Measurements from ENCODE around the gene KIF25.

Gene KIF25

DNA sequence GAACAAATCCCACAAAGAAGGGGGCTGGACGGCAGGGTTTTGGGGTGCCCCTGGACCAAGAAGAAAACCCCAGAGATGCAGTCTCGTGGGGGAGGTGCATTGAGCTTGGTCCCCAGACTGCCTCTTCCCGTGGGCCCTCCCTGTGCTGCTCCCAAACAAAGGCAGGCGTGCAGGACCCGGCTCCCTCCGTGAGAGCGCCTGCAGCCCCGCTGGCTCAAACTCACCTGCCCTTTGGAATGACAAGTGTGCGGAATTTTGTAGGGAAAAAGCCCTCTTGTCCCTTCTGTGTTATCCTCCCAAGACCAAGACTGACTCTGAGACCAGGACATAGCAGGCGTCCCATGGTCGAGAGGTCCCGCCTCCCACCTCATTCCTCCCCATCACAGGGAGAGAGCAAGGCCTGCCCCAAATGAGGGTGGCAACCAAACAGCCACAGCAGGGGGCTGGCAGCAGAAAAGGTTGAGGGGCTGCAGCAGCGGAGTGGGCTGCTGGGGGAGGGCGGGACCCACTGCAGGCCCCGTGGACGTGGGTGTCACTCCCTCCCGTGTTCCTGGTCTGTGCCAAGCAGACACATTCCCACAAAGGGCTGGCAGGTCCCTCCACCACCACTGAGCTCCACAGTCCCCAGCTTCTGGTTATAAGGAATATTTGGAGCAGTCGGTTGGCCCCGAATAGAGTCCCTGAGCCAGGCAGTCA lies 87.1 kb downstream of the KIF25 start:
- in situ Hi-C loops (cut with MboI; ENCODE audit: low sequenced_read_pairs), result no loop called here

DNA sequence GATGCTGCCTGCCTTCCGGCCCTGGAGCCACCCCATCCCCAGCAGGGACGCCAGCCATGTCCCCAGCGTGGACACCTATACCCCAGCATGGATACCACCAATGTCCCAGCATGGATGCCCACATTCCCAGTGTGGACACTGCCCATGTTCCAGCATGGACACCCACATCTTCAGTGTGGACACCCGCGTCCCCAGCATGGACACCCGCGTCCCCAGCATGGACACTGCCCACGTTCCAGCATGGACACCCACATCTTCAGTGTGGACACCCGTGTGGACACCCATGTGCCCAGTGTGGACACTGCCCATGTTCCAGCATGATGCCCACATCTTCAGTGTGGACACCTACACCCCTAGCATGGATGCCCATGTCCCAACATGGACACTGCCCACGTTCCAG lies 88.6 kb downstream of the KIF25 start:
- in situ Hi-C loops (cut with MboI; ENCODE audit: low sequenced_read_pairs), result no loop called here

DNA sequence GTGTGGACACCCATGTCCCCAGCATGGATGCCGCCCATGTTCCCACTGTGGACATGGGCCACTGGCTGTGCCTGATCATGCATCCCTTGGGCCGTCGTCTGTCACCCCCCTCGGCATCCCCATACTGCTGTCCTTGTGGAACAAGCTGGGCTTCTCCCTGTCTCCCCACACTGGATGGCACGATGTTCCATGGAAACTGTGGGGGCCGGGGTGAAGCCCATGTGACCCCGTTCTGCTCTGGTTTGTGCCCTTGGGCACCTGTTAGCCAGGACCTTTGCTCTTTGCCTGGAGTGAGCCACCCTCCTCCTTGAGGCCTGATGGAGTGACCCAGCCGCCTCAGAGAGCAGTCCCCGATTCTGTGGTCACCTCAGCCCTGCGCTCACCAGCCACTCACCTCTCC lies 89.1 kb downstream of the KIF25 start:
- in situ Hi-C loops (cut with MboI; ENCODE audit: low sequenced_read_pairs), result no loop called here

DNA sequence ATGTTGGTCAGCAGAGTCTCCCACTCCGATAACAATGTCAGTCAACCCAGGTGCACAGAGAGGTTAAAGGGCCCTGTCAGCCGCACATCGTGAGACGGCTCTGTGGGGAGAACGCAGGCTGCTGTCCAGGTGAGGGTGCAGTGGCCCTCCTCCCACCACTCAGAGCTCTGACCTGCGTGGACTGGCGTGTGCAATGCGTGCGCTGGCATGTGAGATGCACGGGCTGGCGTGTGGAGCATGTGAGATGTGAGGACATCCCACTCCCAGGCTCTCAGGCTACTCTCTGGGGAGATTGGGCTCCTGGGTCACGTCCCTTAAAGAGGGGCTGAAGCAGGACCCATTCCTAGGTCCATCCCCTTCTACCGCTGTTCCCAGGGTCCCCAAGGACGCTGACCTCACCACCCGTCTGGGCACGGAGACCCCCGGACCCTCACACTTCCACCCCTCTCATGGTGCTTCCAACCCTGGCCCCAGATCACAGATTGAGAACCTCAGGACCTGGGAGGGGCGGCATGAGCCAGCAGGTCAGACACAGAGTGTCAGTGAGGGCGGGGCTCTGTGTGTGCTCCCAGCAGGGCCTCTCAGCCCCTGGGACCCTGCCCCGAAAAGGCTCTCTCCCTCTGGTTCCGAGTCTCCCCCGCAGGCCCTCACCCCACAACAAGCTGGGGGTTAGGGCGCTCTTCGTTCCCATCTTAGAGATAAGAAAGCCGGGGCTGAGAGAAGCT lies 90.1 kb downstream of the KIF25 start:
- in situ Hi-C loops (cut with MboI; ENCODE audit: low sequenced_read_pairs), result no loop called here

DNA sequence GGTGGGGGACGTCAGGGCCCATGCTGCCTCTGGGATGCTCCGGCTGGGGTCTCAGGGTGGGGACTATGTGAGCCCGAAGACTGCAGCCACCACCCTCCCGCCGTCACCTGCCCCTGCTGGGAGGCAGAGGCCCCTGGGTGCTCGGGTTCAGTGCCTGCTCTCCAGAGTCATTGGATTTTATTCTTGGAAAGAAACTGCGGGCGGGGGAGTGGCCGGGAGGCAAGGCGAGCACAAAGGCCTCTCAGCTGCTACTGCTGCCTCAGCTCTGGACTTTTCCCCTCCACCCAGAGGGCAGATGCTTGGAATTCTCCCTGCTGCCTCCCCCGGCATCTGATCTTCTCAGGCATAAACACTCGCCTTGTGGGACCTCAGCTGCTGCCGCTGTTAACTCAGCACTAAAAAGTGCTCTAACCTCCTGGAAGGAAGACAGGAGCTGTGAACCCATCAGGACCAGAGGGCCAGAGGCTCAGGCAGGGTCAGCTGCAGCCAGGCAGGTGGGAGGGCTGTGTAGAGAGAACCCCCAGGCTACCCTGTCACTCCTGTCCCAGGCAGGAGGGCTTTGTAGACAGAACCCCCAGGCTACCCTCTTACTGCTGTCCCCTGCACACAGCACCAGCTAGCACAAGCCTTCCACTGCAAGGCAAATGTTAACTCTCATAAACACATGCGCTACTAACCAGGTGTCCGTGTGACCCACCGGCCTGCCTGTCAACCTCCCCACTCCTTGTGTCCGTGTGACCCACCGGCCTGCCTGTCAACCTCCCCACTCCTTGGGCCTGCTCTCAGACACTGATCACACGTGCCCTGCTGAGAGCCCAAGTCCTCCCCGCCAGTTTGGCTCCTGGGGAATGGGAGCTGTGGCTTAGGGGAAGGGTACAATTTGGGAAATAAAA lies 90.9 kb downstream of the KIF25 start:
- in situ Hi-C loops (cut with MboI; ENCODE audit: low sequenced_read_pairs), result no loop called here

DNA sequence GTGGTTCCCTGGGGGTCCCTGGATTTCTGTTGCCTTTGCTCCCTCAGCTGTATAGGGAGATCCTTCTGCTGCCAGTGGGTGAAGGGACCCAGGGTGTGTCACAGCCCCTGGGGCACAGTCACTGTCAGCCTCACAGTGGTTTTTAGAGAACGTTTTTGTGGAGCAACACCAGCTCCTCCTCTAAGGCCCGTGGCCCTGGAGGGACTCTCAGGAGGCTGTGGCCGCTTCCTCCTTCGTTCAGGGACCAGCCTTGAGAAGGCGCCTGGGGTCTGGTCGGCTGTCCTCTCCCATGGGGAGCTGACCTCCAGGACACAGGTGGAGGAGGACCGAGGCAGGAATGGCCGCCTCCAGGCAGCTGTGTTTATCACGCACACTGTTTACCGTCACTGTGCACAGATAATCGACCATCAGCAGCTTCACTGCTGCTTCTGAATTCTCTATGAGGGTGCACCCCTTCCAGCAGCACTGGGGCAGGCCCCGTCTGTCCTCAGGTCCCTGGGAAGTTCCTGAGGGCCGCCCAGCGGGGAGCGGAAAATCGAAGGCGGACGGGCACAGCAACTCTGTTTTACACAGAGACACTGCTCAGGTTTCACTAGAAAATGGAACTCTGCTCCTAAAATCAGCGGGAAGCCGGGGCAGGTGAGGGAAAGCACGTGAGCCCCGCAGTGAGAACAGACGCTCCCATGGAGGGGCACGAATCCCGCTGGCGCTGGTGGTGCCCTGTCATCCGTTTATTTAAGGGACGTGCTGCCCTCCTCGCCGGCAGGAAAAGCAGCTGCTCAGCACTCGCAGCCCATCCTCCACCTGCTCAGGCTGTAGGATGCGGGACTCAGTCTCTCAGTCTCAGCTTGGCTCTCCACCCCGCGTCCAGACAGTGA lies 92.0 kb downstream of the KIF25 start:
- in situ Hi-C loops (cut with MboI; ENCODE audit: low sequenced_read_pairs), result no loop called here

DNA sequence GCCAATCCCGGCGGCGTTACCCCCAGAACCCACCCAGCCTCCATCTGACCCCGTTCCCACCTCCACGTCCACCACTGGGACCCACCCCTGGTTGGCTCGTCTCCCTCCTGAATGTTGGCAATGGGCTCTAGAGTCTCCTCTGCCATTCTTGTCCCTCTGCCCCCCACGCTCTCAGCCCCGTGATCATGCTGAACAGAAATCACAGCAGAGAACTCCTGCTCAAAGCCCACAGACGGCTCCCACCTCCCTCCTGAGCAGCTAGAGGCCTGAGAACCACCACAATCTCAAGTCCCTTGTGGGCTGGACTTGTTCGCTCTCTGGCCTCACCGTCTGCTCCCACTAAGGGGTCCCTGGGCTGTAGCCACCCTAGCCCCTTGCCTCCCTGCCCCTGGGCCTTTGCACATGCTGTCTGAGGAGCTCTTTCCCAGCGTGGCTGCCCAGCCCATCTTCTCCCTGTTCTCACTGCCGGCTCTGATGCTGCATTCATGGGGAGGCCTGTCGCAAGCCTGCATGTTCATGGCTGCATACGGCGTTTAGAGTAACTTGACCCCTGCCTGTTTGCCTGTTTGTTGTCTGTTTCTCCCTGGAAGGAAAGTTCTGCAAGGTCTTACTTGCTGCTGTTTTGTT lies 92.7 kb downstream of the KIF25 start:
- in situ Hi-C loops (cut with MboI; ENCODE audit: low sequenced_read_pairs), result no loop called here

DNA sequence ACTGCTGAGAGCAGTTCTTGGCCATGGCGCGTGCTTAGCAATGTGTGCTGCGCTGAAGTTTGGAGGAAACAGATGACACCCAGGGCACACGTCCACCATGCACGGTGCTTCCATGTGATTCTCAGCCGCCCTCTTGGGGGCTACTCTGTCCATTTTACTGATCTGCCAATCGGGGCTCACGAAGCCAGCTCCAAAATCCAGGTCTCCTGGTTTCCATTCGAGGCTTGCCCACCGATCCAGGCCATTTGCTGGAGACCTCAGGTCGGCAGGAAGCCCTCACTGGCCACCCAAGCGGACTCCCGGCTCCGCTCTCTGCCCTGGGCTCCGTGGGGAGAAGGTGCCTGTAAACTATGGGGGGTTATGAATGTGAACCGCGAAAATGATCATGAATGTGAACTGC lies 93.2 kb downstream of the KIF25 start:
- in situ Hi-C loops (cut with MboI; ENCODE audit: low sequenced_read_pairs), result no loop called here

DNA sequence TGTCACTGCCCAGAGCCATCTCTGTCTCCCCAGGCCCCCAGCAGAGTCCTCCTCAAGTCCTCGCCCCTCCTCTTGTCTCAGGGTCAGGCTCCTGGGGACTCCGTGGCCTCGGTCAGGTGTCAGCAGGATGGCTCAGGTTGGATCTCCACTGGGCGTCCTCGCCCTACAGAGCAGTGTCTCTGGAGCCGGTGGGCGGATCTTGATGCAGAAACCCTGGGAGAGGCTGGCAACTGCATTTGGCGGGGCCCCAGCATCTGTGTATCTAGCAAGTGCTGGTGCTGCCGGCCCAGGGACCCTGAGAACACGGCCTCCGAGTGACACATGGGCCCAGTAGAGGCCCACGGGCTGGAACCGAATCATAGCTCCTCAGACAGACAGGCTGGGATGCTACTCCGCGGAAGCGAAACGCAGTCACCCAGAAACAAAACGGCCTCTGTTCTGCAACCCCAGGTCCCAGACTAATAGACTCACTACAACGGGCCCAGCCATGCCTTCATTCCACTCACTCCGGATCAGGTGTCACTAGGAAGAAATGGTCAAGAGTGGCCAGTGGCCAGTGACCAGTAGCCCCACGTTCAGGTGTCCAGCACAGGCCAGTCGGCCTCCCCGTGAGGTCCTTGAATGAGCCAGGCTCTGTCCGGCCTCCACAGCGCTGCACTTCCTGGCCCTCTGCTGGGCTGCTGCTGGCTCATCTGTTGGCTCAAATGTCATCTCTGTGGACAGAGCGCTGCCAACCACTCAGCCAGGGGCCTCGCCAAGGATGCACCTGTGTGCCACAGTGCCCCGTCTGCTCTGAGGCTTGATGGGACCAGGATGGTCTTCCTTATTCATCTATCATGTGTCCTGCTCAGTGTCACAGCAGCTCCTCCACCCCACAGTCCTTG lies 94.2 kb downstream of the KIF25 start:
- in situ Hi-C loops (cut with MboI; ENCODE audit: low sequenced_read_pairs), result no loop called here

DNA sequence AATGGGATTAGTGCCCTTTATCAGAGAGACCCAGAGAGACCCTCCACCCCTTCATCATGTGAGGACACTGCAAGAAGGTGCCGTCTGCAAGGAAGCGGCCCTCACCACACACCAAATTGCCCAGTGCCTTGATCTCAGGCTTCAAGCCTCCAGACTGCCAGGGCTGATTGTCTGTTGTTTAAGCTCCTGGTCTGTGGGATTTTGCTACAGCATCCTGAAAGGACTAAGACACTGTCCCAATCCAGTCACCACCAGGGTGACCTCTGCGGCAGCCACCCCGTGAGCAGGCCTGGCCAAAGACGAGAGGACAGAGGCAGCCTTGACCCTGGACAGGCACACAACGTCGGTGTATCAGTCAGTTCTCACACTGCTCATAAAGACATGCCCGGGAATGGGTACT lies 95.1 kb downstream of the KIF25 start:
- in situ Hi-C loops (cut with MboI; ENCODE audit: low sequenced_read_pairs), result no loop called here

DNA sequence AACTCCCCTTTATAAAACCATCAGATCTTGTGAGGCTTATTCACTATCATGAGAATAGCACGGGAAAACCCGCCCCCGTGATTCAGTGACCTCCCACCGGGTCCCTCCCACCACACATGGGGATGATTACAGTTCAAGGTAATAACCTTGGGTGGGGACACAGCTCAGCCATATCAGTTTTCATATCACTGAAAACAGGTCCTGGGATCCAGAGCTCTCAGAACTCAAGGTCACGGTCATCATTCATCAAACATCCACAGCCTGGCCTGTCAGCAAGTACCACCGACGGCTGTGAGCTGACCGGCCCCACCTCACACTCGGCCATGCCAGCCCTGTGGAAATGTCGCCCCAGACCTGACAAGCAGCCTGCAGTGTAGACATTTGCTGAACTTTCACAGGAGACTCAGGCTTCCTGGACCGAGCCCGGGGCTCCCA lies 95.6 kb downstream of the KIF25 start:
- in situ Hi-C loops (cut with MboI; ENCODE audit: low sequenced_read_pairs), result no loop called here

DNA sequence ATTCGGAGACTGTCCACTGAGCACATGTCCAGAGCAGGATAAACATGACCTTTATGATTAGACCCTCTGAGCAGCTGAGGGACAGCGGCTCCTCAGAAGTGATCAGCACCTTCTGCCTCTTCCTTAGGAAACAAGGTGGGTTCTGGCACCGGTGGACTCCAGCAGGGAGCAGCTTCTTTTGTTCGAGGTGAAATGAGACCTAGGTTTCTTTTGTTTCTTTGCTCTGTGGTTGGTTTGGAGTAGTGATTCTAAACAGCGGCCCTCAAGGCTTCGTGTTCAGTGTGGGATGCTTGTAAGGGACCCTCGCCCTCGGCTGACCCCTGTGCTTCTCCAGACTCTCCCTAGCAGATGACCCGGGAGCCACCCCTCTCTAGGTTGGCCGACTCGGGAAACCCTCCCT lies 96.2 kb downstream of the KIF25 start:
- in situ Hi-C loops (cut with MboI; ENCODE audit: low sequenced_read_pairs), result no loop called here

Data from HL-60/S4 (cell line).